ENCODE measurements around the gene SLIT3.

The SLIT3 gene

GRCh38 chr5:169098331-169099121 lies 202.4 kb downstream of the SLIT3 start:
- DNase-seq, result no peak

GRCh38 chr5:169097374-169098326 lies 203.3 kb downstream of the SLIT3 start:
- DNase-seq, result no peak

- DNase-seq, result no peak
Observed at GRCh38 chr5:169095976-169096375, 205.0 kb downstream of the SLIT3 start.

- DNase-seq, result no peak
Observed at GRCh38 chr5:169095410-169095960, 205.5 kb downstream of the SLIT3 start.

GRCh38 chr5:169094586-169095409 lies 206.1 kb downstream of the SLIT3 start:
- DNase-seq, result no peak

GRCh38 chr5:169091396-169091980 lies 209.5 kb downstream of the SLIT3 start:
- no peak for DNase-seq

GRCh38 chr5:169089343-169089742 lies 211.6 kb downstream of the SLIT3 start:
- DNase-seq, result no peak

- DNase-seq, result no peak
Observed at GRCh38 chr5:169088028-169088725, 212.8 kb downstream of the SLIT3 start.

- DNase-seq, result no peak
Observed at GRCh38 chr5:169085636-169086035, 215.3 kb downstream of the SLIT3 start.

- DNase-seq, result no peak
Observed at GRCh38 chr5:169085212-169085611, 215.7 kb downstream of the SLIT3 start.

GRCh38 chr5:169084775-169085174 lies 216.2 kb downstream of the SLIT3 start:
- no peak for DNase-seq

- DNase-seq, result no peak
Observed at GRCh38 chr5:169083394-169084018, 217.4 kb downstream of the SLIT3 start.

- DNase-seq, result no peak
Observed at GRCh38 chr5:169081000-169081724, 219.8 kb downstream of the SLIT3 start.

- DNase-seq, result no peak
Observed at GRCh38 chr5:169080448-169080911, 220.5 kb downstream of the SLIT3 start.

GRCh38 chr5:169079697-169080096 lies 221.2 kb downstream of the SLIT3 start:
- no peak for DNase-seq

- DNase-seq, result no peak
Observed at GRCh38 chr5:169074839-169075238, 226.1 kb downstream of the SLIT3 start.

GRCh38 chr5:169072233-169072632 lies 228.7 kb downstream of the SLIT3 start:
- no peak for DNase-seq

- DNase-seq, result no peak
Observed at GRCh38 chr5:169070413-169070812, 230.5 kb downstream of the SLIT3 start.

GRCh38 chr5:169067751-169068173 lies 233.2 kb downstream of the SLIT3 start:
- DNase-seq, result no peak

GRCh38 chr5:169065400-169065799 lies 235.5 kb downstream of the SLIT3 start:
- DNase-seq, result no peak

All from activated CD4-positive, alpha-beta T cell treated with anti-CD3 and anti-CD28 coated beads for 48 hours (primary cell).